HepG2 (cell line): ENCODE data around the gene OR4Q2. TPM values are rescaled to one million over a fixed set of nuclear protein-coding genes. Genes with fewer than 3 reads are reported as not detected.

ENCODE experiments used
- ATAC-seq: fragments of 200-7000 bp; cut with Tn5 transposase; 3 replicates; pipeline ENCODE4 v1.9.1; 2020; ENCODE audit warnings: mild to moderate bottlenecking, moderate library complexity
- BruUV-seq: library from RNA; stranded (reverse); fragments of 400-500 nt; replicated peaks from 2 replicates; lab custom pipeline; 2021; lab: Mats Ljungman, UMichigan
- CTCF ChIA-PET: fragments of 300-600 bp; formaldehyde crosslinking; extraction: SDS; loops from one replicate; lab custom pipeline; 2021; ENCODE audit warnings: low total read pairs, inconsistent platforms, low intra/inter-chr PET ratio; lab: Yijun Ruan, JAX
- POLR2A ChIA-PET: fragments of 350-600 bp; sonication (Branson Sonifier 250); formaldehyde crosslinking; loops from one replicate; lab custom pipeline; 2020; ENCODE audit warnings: antibody characterized with exemption, inconsistent platforms; lab: Yijun Ruan, JAX
- DNase-seq: peaks from one replicate; pipeline ENCODE4 v3.0.0-alpha.2; 2015; ENCODE audit warnings: low spot score
- FAIRE-seq: peaks from 3 replicates; lab custom pipeline; 2011; peaks lifted over from hg19 to GRCh38; lab: Jason Lieb, UNC
- H2AFZ ChIP-seq: one replicate; pipeline ENCODE4 v1.6.1; 2011; ENCODE audit warnings: low read length, inconsistent platforms
- H3K27ac ChIP-seq: fragments of 300-600 bp; 3 replicates; pipeline ENCODE4 v1.8.0; 2011; ENCODE audit warnings: mixed run types, mild to moderate bottlenecking, mixed read lengths, low read length, inconsistent platforms; ENCODE audit not compliant: insufficient read depth; ENCODE audit errors: extremely low read length
- H3K27me3 ChIP-seq, 2 experiments: fragments of 200-600 bp in 1 of 2; 2 replicates in 1 of 2; 3 replicates in 1 of 2; pipeline versions ENCODE4 v1.6.0 to v1.8.0; 2011; ENCODE audit warnings: low read length in 2 of 2, mild to moderate bottlenecking in 2 of 2, moderate library complexity in 2 of 2, inconsistent platforms in 1 of 2; ENCODE audit not compliant: insufficient read depth in 2 of 2, control insufficient read depth in 1 of 2
- H3K36me3 ChIP-seq, 2 experiments: fragments of 200-600 bp in 1 of 2; replicated peaks in 1 of 2; 2 replicates in 1 of 2; 3 replicates in 1 of 2; pipeline versions ENCODE4 v1.5.1 to v1.8.0; 2011; ENCODE audit warnings: low read length in 2 of 2, inconsistent platforms in 1 of 2; ENCODE audit not compliant: insufficient read depth in 2 of 2, control insufficient read depth in 1 of 2
- H3K4me1 ChIP-seq: 2 replicates; pipeline ENCODE4 v1.5.1; 2012; ENCODE audit warnings: low read length, inconsistent platforms; ENCODE audit not compliant: insufficient read depth
- H3K4me2 ChIP-seq: 2 replicates; pipeline ENCODE4 v1.6.0; 2011; ENCODE audit warnings: low read depth, low read length, inconsistent platforms
- H3K4me3 ChIP-seq, 3 experiments: fragments of 200-600 bp in 1 of 3; sonication (generic), shearing (Covaris generic) in 1 of 3; replicated peaks in 1 of 3; 2 replicates each; pipeline ENCODE4 v1.5.1; 2011 to 2016; ENCODE audit warnings: low read length in 3 of 3, inconsistent platforms in 2 of 3, low read depth in 2 of 3, mild to moderate bottlenecking in 2 of 3, control low read depth in 1 of 3, mixed read lengths in 1 of 3; ENCODE audit not compliant: insufficient read depth in 1 of 3
- H3K79me2 ChIP-seq: one replicate; pipeline ENCODE4 v1.6.1; 2011; ENCODE audit warnings: low read length, inconsistent platforms; ENCODE audit not compliant: insufficient read depth
- H3K9ac ChIP-seq: 2 replicates; pipeline ENCODE4 v1.6.0; 2011; ENCODE audit warnings: mild to moderate bottlenecking, low read depth, low read length, inconsistent platforms; ENCODE audit not compliant: insufficient read depth
- H3K9me3 ChIP-seq: 2 replicates; pipeline ENCODE4 v1.5.1; 2012; ENCODE audit warnings: mild to moderate bottlenecking, low read length
- H4K20me1 ChIP-seq: 2 replicates; pipeline ENCODE4 v1.6.0; 2011; ENCODE audit warnings: inconsistent platforms, mild to moderate bottlenecking, low read length, moderate library complexity; ENCODE audit not compliant: insufficient read depth
- JUN ChIP-seq: sonication (generic); formaldehyde crosslinking; IDR thresholded peaks from 2 replicates; pipeline ENCODE4 v1.4.0; 2020; ENCODE audit warnings: mild to moderate bottlenecking, missing genetic modification reagents
- KMT2A ChIP-seq: sonication (generic); formaldehyde crosslinking; IDR thresholded peaks from 2 replicates; pipeline ENCODE4 v1.4.0; 2020; ENCODE audit warnings: missing genetic modification reagents
- PTBP1 ChIP-seq: fragments of 200-400 bp; formaldehyde crosslinking; IDR thresholded peaks from 2 replicates; pipeline ENCODE4 v1.6.1; 2018; ENCODE audit warnings: low read length, low read depth; ENCODE audit not compliant: poor library complexity, severe bottlenecking
- RAD21 ChIP-seq: fragments of 450-650 bp; formaldehyde crosslinking; IDR thresholded peaks from 2 replicates; pipeline ENCODE4 v1.5.0; 2020; ENCODE audit warnings: mild to moderate bottlenecking
- RFX5 ChIP-seq: IDR thresholded peaks from 2 replicates; pipeline ENCODE4 v1.6.1; 2011; ENCODE audit warnings: low read depth, low read length, improper control_type of control experiment
- SAFB2 ChIP-seq: sonication (generic); formaldehyde crosslinking; IDR thresholded peaks from 2 replicates; pipeline ENCODE4 v1.5.1; 2020; ENCODE audit warnings: missing genetic modification reagents, low read depth, mild to moderate bottlenecking, borderline replicate concordance
- SIN3B ChIP-seq: fragments of 150-350 bp; IDR thresholded peaks from 2 replicates; pipeline ENCODE4 v1.6.1; 2014; ENCODE audit warnings: low read length
- SYNCRIP ChIP-seq: fragments of 200-400 bp; formaldehyde crosslinking; IDR thresholded peaks from 2 replicates; pipeline ENCODE4 v1.6.1; 2018; ENCODE audit warnings: mild to moderate bottlenecking, low read depth, low read length; ENCODE audit not compliant: insufficient read depth
- ZNF121 ChIP-seq: sonication (generic); formaldehyde crosslinking; IDR thresholded peaks from 2 replicates; pipeline ENCODE4 v1.5.0; 2020; ENCODE audit warnings: mild to moderate bottlenecking, missing genetic modification reagents
- ZNF468 ChIP-seq: sonication (generic); formaldehyde crosslinking; IDR thresholded peaks from 2 replicates; pipeline ENCODE4 v1.8.0; 2022; ENCODE audit warnings: mild to moderate bottlenecking, moderate library complexity, missing genetic modification reagents
- ZNF704 ChIP-seq: sonication (generic); formaldehyde crosslinking; IDR thresholded peaks from 2 replicates; pipeline ENCODE4 v1.8.1; 2023; ENCODE audit warnings: mild to moderate bottlenecking, inconsistent platforms, moderate library complexity, missing genetic modification reagents, borderline replicate concordance
- ZSCAN31 ChIP-seq: sonication (generic); formaldehyde crosslinking; IDR thresholded peaks from 2 replicates; pipeline ENCODE4 v1.5.0; 2020; ENCODE audit warnings: low read depth, mild to moderate bottlenecking, missing genetic modification reagents
- WGBS: methylation state at CpG from one replicate; pipeline ENCODE4 v1.1.6; 2017; ENCODE audit warnings: low lambda C conversion rate; 5-methylcytosine and 5-hydroxymethylcytosine counted together
- in situ Hi-C: cut with HindIII; loops from 2 replicates; pipeline ENCODE4 v1.10.0; 2017; ENCODE audit warnings: low pct_unique_long_range_greater_than_20kb; ENCODE audit not compliant: extremely low pct_ligation_motif_present
- intact Hi-C: fragments of 100-400 bp; cut with micrococcal nuclease; formaldehyde crosslinking; loops from one replicate; pipeline ENCODE4 v1.10.0; 2022; ENCODE audit not compliant: unreplicated experiment
- polyA plus RNA-seq, 8 experiments: library from polyadenylated mRNA; depleted of rRNA in 3 of 8; stranded (reverse) in 7 of 8; unstranded in 1 of 8; fragments of >200 nt; fragmentation: Illumina TruSeq in 4 of 8; extraction: Trizol in 4 of 8; gene quantifications; 2 replicates each; pipeline versions ENCODE4 v1.2.1 to v1.2.3, GENCODE V29; 2011 to 2016; ENCODE audit warnings: low read depth in 4 of 8, missing spikeins in 1 of 8, mixed read lengths in 1 of 8; ENCODE audit not compliant: insufficient read depth in 1 of 8
- total RNA-seq, 5 experiments: library from RNA; depleted of rRNA; stranded (reverse); fragments of >200 nt; fragmentation: Illumina TruSeq; extraction: Trizol; gene quantifications; 2 replicates each; pipeline ENCODE4 v1.2.3, GENCODE V29; 2016; ENCODE audit warnings: low read depth in 1 of 5
- TF ChIP-seq, protein P1 (sequence below): sonication (generic); formaldehyde crosslinking; IDR thresholded peaks from 2 replicates; pipeline ENCODE4 v1.5.0; 2020; ENCODE audit warnings: missing genetic modification reagents

OR4Q2 gene
- total and polyA plus RNA-seq, 2 of the 13 experiments (the other 11 are each of a cell fraction or from before 2014, with no cell fraction given), result not detected

DNA sequence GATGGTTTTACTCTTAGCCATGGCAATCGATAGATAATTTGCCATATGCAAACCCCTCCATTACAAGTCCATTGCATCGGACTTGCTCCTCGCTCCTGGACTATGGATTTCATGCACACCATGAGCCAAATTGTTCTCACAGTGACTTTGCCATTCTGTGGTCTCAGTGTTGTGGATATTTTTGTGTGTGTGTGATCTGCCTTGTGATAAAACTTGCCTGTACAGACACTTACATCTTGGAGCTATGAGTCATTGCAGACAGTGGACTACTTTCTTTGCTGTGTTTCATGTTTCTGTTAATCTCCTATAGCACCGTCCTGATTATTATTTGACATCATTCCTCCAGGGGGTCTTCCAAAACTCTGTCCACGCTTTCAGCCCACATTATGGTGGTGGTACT lies 42.3 kb downstream of the OR4Q2 start (continued):
- TF ChIP-seq ZNF121 (CRISPR knock-in tag) (no peak), RFX5 (no peak), ZSCAN31 (CRISPR knock-in tag) (no peak), ZNF704 (CRISPR knock-in tag) (no peak)

- intact Hi-C loops, result no loop called here
Observed at GRCh38 chr14:20048202-20048601, 46.2 kb downstream of the OR4Q2 start.

More at GRCh38 chr14:20048202-20048601, 46.2 kb downstream of the OR4Q2 start:
- Histone ChIP-seq H3K4me2 (no peak overlapping the region), H3K9me3 (no peaks in the 10 kb centered on the region), H4K20me1 (no peaks in the 10 kb centered on the region), H3K4me3 (no peak overlapping the region), H3K4me1 (no peaks in the 10 kb centered on the region), H3K36me3 (no peaks in the 10 kb centered on the region), H3K79me2 (no peaks in the 10 kb centered on the region), H2AFZ (no peak overlapping the region), H3K27ac (no peak overlapping the region), H3K27me3 (no peaks in the 10 kb centered on the region), H3K9ac (no peak overlapping the region)
- no peak for FAIRE-seq
- no peak for DNase-seq
- no peak for TF ChIP-seq SYNCRIP
- no peak for TF ChIP-seq RAD21 (CRISPR knock-in tag)
- no peak for TF ChIP-seq KMT2A (CRISPR knock-in tag)
- no peak for TF ChIP-seq SAFB2 (CRISPR knock-in tag)
- no peak for TF ChIP-seq ZNF468
- TF ChIP-seq, protein P1, sequence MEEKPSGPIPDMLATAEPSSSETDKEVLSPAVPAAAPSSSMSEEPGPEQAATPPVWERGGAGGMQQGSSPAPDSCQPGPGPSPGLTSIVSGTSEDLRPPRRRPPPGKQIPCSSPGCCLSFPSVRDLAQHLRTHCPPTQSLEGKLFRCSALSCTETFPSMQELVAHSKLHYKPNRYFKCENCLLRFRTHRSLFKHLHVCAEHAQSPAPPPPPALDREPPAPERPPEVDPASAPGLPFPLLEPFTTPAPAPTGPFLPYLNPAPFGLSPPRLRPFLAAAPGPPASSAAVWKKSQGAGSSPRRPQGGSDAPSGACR (CRISPR knock-in tag), result no peak
- TF ChIP-seq SIN3B, result no peak
- TF ChIP-seq PTBP1, result no peak
- TF ChIP-seq JUN, result no peak
- in situ Hi-C loops, result no loop called here
- no peak for ATAC-seq
- 0% methylated on average over 1 of the region's 1 CpG for WGBS
- POLR2A ChIA-PET, result no interaction called here
- BruUV-seq, result no TSS peak
- CTCF ChIA-PET, result no interaction called here

Other genes with a start within 250 kb of the OR4Q2 start
- not detected in 2 replicates for gene OR4M1, start 228.7 kb upstream of the OR4Q2 start, total RNA-seq (2016; rRNA removed; fragmentation: Illumina TruSeq; extraction: Trizol)
- gene OR4M1, start 228.7 kb upstream of the OR4Q2 start, polyA plus RNA-seq (2011; rRNA removed), result not detected in 2 replicates
- gene OR4N2, start 198.4 kb upstream of the OR4Q2 start, total RNA-seq (2016; rRNA removed; fragmentation: Illumina TruSeq; extraction: Trizol), result not detected in 2 replicates
- not detected in 2 replicates for gene OR4N2, start 198.4 kb upstream of the OR4Q2 start, polyA plus RNA-seq (2011; rRNA removed)
- not detected in 2 replicates for gene OR4K2, start 127.0 kb upstream of the OR4Q2 start, total RNA-seq (2016; rRNA removed; fragmentation: Illumina TruSeq; extraction: Trizol)
- gene OR4K2, start 127.0 kb upstream of the OR4Q2 start, polyA plus RNA-seq (2011; rRNA removed), result not detected in 2 replicates
- gene OR4K5, start 81.6 kb upstream of the OR4Q2 start, total RNA-seq (2016; rRNA removed; fragmentation: Illumina TruSeq; extraction: Trizol), result not detected in 2 replicates
- gene OR4K5, start 81.6 kb upstream of the OR4Q2 start, polyA plus RNA-seq (2011; rRNA removed), result not detected in 2 replicates
- gene OR4K1, start 71.2 kb upstream of the OR4Q2 start, total RNA-seq (2016; rRNA removed; fragmentation: Illumina TruSeq; extraction: Trizol), result not detected in 2 replicates
- gene OR4K1, start 71.2 kb upstream of the OR4Q2 start, polyA plus RNA-seq (2011; rRNA removed), result not detected in 2 replicates
- gene OR4K15, start 26.6 kb upstream of the OR4Q2 start, total RNA-seq (2016; rRNA removed; fragmentation: Illumina TruSeq; extraction: Trizol), result not detected in 2 replicates
- not detected in 2 replicates for gene OR4K15, start 26.6 kb upstream of the OR4Q2 start, polyA plus RNA-seq (2011; rRNA removed)
- not detected in 2 replicates for gene OR4K14, start 17.1 kb downstream of the OR4Q2 start, total RNA-seq (2016; rRNA removed; fragmentation: Illumina TruSeq; extraction: Trizol)
- not detected in 2 replicates for gene OR4K14, start 17.1 kb downstream of the OR4Q2 start, polyA plus RNA-seq (2011; rRNA removed)
- not detected in 2 replicates for gene OR4K13, start 33.9 kb downstream of the OR4Q2 start, total RNA-seq (2016; rRNA removed; fragmentation: Illumina TruSeq; extraction: Trizol)
- gene OR4K13, start 33.9 kb downstream of the OR4Q2 start, polyA plus RNA-seq (2011; rRNA removed), result not detected in 2 replicates
- not detected in 2 replicates for gene OR4L1, start 57.9 kb downstream of the OR4Q2 start, total RNA-seq (2016; rRNA removed; fragmentation: Illumina TruSeq; extraction: Trizol)
- not detected in 2 replicates for gene OR4L1, start 57.9 kb downstream of the OR4Q2 start, polyA plus RNA-seq (2011; rRNA removed)
- not detected in 2 replicates for gene OR4K17, start 108.6 kb downstream of the OR4Q2 start, total RNA-seq (2016; rRNA removed; fragmentation: Illumina TruSeq; extraction: Trizol)
- gene OR4K17, start 108.6 kb downstream of the OR4Q2 start, polyA plus RNA-seq (2011; rRNA removed), result not detected in 2 replicates
- not detected in 2 replicates for gene OR4N5, start 136.7 kb downstream of the OR4Q2 start, total RNA-seq (2016; rRNA removed; fragmentation: Illumina TruSeq; extraction: Trizol)
- not detected in 2 replicates for gene OR4N5, start 136.7 kb downstream of the OR4Q2 start, polyA plus RNA-seq (2011; rRNA removed)
- not detected in 2 replicates for gene OR11G2, start 188.7 kb downstream of the OR4Q2 start, total RNA-seq (2016; rRNA removed; fragmentation: Illumina TruSeq; extraction: Trizol)
- gene OR11G2, start 188.7 kb downstream of the OR4Q2 start, polyA plus RNA-seq (2011; rRNA removed), result not detected in 2 replicates
- not detected in 2 replicates for gene OR11H6, start 221.5 kb downstream of the OR4Q2 start, total RNA-seq (2016; rRNA removed; fragmentation: Illumina TruSeq; extraction: Trizol)
- gene OR11H6, start 221.5 kb downstream of the OR4Q2 start, polyA plus RNA-seq (2011; rRNA removed), result not detected in 2 replicates
- gene OR11H7, start 226.8 kb downstream of the OR4Q2 start, total RNA-seq (2016; rRNA removed; fragmentation: Illumina TruSeq; extraction: Trizol), result not detected in 2 replicates
- not detected in 2 replicates for gene OR11H7, start 226.8 kb downstream of the OR4Q2 start, polyA plus RNA-seq (2011; rRNA removed)
- gene OR11H4, start 237.1 kb downstream of the OR4Q2 start, total RNA-seq (2016; rRNA removed; fragmentation: Illumina TruSeq; extraction: Trizol), result not detected in 2 replicates
- gene OR11H4, start 237.1 kb downstream of the OR4Q2 start, polyA plus RNA-seq (2011; rRNA removed), result not detected in 2 replicates